Lower lobe of right lung (tissue), 2 donors: Measurements from ENCODE around the gene TACC2. TPM values are rescaled to one million over a fixed set of nuclear protein-coding genes. Genes with fewer than 3 reads are reported as not detected.

Experiments used
- ATAC-seq, 2 donors: fragments of 200-7000 bp; cut with Tn5 transposase; one replicate each; pipeline ENCODE4 v1.9.1; 2020 to 2022; ENCODE audit warnings: mild to moderate bottlenecking in 2 of 2, moderate library complexity in 2 of 2
- DNase-seq: peaks from one replicate; pipeline ENCODE4 v3.0.0-alpha.2; 2020
- H3K27ac ChIP-seq: fragments of 200-600 bp; one replicate; pipeline ENCODE4 v1.8.0; 2022
- H3K27me3 ChIP-seq: fragments of 200-600 bp; one replicate; pipeline ENCODE4 v1.8.0; 2022; ENCODE audit warnings: low read depth
- H3K36me3 ChIP-seq: fragments of 200-600 bp; one replicate; pipeline ENCODE4 v1.8.0; 2022; ENCODE audit warnings: mild to moderate bottlenecking
- H3K4me1 ChIP-seq: fragments of 200-600 bp; one replicate; pipeline ENCODE4 v1.8.0; 2022
- H3K4me3 ChIP-seq: fragments of 200-600 bp; one replicate; pipeline ENCODE4 v1.8.0; 2022; ENCODE audit warnings: mild to moderate bottlenecking
- H3K9me3 ChIP-seq: fragments of 200-600 bp; one replicate; pipeline ENCODE4 v1.8.0; 2022
- intact Hi-C: fragments of 100-400 bp; cut with DNase I; formaldehyde crosslinking; loops from one replicate; pipeline ENCODE4 v1.11.0; 2022
- total RNA-seq: library from RNA; stranded (reverse); fragmentation: NEBNext Ultra II Directional; extraction: Animal tissue kit (Norgen Biotek cat#: 25700); gene quantifications from one replicate; pipeline ENCODE4 v1.2.1, GENCODE V29; 2021
- TF ChIP-seq, protein P1 (sequence below): fragments of 200-600 bp; IDR thresholded peaks from one replicate; pipeline ENCODE4 v1.8.0; 2022; ENCODE audit warnings: antibody characterized with exemption, mild to moderate bottlenecking
- donor health status: DM: no; HTN: yes; CAD: no; lungs with severe emphysema.

The TACC2 gene
- total RNA-seq, 1 donor from 2014 or later: 141 TPM

DNA sequence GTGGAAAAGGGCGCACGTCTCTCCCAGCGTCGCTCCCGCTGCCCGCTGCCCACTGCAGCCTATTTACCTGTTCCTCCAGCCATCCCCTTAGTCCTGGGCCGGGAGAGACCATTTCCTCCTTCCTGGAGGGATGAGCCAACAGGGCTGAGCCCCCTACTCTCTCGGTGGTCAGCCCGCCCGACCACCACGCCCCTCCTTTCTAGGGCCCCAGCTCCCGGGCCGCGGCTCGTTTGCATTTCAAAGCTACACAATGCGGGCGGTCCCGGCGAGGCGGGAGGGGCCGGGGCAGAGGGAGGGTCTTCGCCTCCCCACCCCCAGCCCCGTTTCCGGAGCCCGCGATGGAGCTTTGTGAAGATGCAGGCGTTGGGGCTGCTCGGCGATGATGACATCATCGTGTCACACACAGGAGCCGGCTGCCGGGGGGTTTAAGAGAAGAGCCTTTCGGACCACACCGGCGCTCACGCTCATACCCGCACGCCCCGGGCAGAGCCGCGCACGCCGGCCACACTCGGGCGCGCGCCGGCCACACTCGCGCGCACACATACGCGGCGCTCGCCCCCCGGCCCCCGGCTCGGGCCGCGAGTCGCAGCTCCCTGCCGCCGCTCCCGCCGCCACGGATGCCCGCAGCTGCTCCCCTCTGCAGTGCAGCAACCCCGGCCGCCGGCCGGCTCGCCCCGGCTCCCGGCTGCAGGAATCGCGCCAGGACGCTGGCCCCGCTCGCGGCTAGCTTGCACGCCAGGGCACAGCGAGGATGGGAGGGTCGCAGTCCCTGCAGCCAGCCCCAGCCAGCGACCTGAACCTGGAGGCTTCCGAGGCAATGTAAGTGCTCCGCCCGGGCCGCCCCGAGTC is 174.4 kb downstream of the TACC2 start:
- TF ChIP-seq, protein P1, sequence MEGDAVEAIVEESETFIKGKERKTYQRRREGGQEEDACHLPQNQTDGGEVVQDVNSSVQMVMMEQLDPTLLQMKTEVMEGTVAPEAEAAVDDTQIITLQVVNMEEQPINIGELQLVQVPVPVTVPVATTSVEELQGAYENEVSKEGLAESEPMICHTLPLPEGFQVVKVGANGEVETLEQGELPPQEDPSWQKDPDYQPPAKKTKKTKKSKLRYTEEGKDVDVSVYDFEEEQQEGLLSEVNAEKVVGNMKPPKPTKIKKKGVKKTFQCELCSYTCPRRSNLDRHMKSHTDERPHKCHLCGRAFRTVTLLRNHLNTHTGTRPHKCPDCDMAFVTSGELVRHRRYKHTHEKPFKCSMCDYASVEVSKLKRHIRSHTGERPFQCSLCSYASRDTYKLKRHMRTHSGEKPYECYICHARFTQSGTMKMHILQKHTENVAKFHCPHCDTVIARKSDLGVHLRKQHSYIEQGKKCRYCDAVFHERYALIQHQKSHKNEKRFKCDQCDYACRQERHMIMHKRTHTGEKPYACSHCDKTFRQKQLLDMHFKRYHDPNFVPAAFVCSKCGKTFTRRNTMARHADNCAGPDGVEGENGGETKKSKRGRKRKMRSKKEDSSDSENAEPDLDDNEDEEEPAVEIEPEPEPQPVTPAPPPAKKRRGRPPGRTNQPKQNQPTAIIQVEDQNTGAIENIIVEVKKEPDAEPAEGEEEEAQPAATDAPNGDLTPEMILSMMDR: no peak
- peaks cover 26% of the 10 kb centered on the region for H3K27me3 ChIP-seq
- no peak overlapping the region for H3K27ac ChIP-seq
- intact Hi-C loops: no loop called here
- DNase-seq (no peak), ATAC-seq (peak in 1 of 2 donors; percentile 3)
- no peaks in the 10 kb centered on the region for H3K9me3 ChIP-seq
- peak overlapping the region; percentile 42 for H3K4me3 ChIP-seq
- peaks cover 32% of the 10 kb centered on the region for H3K4me1 ChIP-seq
- peaks cover 35% of the 10 kb centered on the region for H3K36me3 ChIP-seq

DNA sequence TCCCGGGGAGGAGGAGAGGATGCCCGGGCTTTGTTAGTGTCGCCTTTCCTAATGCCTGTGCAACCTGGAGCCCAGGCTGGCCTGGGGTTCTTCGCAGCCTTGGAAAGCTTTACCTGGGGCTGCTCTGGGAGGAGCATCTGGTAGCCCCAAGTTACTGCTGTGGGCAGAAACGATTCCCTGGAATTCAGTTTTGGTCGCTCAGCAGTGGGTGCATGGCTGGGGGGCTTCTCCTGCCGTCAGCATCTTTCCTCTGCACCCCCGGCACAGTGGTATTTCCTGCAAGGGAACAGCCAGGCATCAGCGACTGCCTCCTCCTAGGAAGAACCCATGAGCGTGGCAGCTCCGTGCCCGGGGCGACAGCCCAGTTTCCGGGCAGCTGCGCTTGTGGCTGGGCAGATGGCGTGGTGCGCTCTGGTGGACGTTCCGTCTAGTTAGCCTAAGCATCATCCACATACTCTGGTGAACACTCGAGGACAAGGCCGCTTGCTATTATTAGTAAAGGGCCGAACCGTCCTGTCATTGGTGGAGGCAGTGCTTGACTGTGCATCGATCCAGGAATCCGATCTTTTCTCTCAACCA is 175.1 kb downstream of the TACC2 start:
- H3K36me3 ChIP-seq: peaks cover 35% of the 10 kb centered on the region
- no peaks in the 10 kb centered on the region for H3K9me3 ChIP-seq
- intact Hi-C loops: no loop called here
- H3K4me1 ChIP-seq: peaks cover 31% of the 10 kb centered on the region
- H3K27ac ChIP-seq: no peak overlapping the region
- DNase-seq (no peak), ATAC-seq (no peak)
- H3K4me3 ChIP-seq: peak overlapping the region; percentile 42
- peaks cover 26% of the 10 kb centered on the region for H3K27me3 ChIP-seq
- TF ChIP-seq, protein P1: no peak

DNA sequence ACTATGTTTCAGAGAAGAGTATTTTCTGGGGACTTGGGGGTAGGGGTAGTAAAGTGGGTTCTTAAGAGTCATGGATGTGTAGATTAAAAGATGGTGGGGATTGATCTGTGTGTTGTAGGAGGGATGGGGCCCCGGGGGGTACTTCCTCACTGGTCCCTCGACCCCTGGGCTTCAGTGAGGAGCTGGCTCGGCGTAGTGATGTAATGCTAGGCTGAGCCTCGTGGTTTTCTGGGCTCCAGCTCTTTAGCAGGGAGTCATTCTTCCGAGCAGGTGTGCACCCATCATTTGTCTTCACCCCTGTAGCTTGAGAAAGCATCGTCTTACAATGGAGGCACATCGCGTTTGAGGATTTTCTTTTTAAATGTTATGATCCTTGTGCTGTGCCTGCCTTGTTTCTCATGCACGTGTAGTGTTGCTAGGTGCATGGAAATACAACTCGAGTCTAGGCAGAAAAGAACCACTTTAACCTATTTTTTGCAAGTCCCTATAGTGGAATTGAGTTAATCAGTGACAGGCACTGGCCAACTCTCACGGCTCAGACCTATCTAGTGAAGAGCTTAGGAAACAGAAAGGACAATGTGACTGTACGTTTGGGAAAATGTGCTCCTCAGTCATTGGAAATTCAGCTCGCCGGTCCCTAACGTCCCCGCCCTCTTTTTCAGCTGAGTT is 176.0 kb downstream of the TACC2 start:
- no peak overlapping the region for H3K4me3 ChIP-seq
- TF ChIP-seq, protein P1: no peak
- intact Hi-C loops: no loop called here
- H3K27me3 ChIP-seq: peaks cover 26% of the 10 kb centered on the region
- ATAC-seq: peak; percentile 45 to 63
- H3K27ac ChIP-seq: no peak overlapping the region
- H3K4me1 ChIP-seq: peaks cover 26% of the 10 kb centered on the region
- H3K36me3 ChIP-seq: peaks cover 32% of the 10 kb centered on the region
- H3K9me3 ChIP-seq: no peaks in the 10 kb centered on the region
- no peak for DNase-seq

DNA sequence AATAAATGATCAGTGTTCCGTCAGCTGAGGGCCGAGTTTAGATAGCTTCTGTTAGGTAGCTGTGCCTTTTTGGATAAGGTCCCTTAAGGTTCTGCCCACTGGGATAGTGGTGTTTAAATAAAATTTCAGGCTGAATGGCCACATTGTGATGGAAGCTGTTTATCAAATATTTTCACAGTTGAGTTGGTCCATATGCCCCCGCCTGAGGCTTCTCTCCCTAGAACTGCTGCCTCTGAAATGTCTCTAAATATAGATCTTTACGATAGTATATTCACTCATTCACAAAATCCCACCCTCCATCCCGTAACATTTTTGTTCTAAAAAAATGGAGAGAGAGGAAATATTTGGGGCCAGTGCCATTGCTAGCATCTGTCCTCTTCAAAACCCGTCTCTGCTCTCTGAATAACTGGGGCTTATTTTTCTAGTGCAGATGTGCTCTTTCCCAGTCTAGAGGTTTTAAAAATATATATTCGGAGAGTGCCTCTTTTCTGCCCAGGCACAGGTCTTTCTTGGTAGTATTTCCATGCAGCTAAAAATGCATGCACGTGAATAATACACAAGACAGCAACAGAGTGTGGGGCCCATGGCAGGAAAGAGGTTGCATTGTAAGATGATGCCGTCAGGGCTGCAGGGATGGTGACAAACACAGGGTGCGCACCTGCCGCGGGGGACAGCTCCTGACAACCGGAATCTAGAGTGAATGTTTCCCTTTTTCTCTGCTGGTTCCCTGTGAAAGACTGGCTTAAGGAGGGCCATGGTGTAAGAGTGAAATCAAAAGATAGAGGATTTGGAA is 176.7 kb downstream of the TACC2 start:
- Histone ChIP-seq H3K27me3 (peaks cover 26% of the 10 kb centered on the region), H3K4me1 (peaks cover 27% of the 10 kb centered on the region), H3K27ac (no peak overlapping the region), H3K4me3 (no peak overlapping the region), H3K9me3 (no peaks in the 10 kb centered on the region), H3K36me3 (peaks cover 30% of the 10 kb centered on the region)
- DNase-seq: no peak
- no peak for ATAC-seq
- TF ChIP-seq, protein P1: no peak
- intact Hi-C loops: no loop called here

DNA sequence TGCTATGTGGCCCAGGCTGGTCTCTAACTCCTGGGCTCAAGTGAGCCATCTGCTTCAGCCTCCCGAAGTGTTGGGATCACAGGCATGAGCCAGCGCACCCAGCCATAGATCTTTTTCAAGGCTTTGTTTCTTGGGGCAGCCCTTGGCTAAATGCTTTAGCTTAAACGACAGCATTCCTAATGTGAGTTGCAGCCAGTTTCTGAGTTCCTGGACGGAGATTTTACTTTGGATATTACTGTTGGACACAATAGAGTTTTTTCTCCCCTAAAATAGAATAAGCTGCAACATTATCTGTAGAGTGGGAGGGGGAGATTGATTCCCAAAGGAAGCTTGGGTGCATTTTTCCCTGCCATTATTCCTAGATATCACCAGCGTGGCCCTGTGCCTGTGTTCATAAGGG is 179.1 kb downstream of the TACC2 start:
- DNase-seq: no peak
- TF ChIP-seq, protein P1: no peak
- ATAC-seq: no peak
- Histone ChIP-seq H3K9me3 (no peaks in the 10 kb centered on the region), H3K4me1 (peaks cover 44% of the 10 kb centered on the region), H3K4me3 (no peak overlapping the region), H3K36me3 (peaks cover 22% of the 10 kb centered on the region), H3K27me3 (peaks cover 12% of the 10 kb centered on the region), H3K27ac (no peak overlapping the region)
- intact Hi-C loops: no loop called here
